Nephron (organoid): ENCODE results near the gene SLC6A11.

Experiments
- H3K27ac Mint-ChIP-seq, 3 experiments: 2 replicates each; pipeline ENCODE4 v1.8.0; 2020; ENCODE audit warnings: mixed read lengths in 3 of 3, mild to moderate bottlenecking in 2 of 3, moderate library complexity in 1 of 3
- H3K27me3 Mint-ChIP-seq: 2 replicates; pipeline ENCODE4 v1.8.0; 2021; ENCODE audit warnings: low read depth, mild to moderate bottlenecking, moderate library complexity, mixed read lengths
- H3K36me3 Mint-ChIP-seq: 2 replicates; pipeline ENCODE4 v1.8.0; 2020; ENCODE audit warnings: low read depth, mixed read lengths
- H3K4me1 Mint-ChIP-seq: 2 replicates; pipeline ENCODE4 v1.8.0; 2020; ENCODE audit warnings: mixed read lengths
- H3K4me3 Mint-ChIP-seq, 3 experiments: 2 replicates each; pipeline ENCODE4 v1.8.0; 2020; ENCODE audit warnings: mild to moderate bottlenecking in 3 of 3, mixed read lengths in 3 of 3, moderate library complexity in 2 of 3
- H3K9me3 Mint-ChIP-seq: 2 replicates; pipeline ENCODE4 v1.8.0; 2020; ENCODE audit warnings: mixed read lengths
- TF ChIP-seq, protein P1 (sequence below), 3 experiments: fragments of 200-600 bp; sonication (generic); IDR thresholded peaks; one replicate each; pipeline ENCODE4 v1.5.0; 2021; ENCODE audit warnings: antibody characterized with exemption in 3 of 3; ENCODE audit not compliant: unreplicated experiment in 3 of 3

The SLC6A11 gene

DNA sequence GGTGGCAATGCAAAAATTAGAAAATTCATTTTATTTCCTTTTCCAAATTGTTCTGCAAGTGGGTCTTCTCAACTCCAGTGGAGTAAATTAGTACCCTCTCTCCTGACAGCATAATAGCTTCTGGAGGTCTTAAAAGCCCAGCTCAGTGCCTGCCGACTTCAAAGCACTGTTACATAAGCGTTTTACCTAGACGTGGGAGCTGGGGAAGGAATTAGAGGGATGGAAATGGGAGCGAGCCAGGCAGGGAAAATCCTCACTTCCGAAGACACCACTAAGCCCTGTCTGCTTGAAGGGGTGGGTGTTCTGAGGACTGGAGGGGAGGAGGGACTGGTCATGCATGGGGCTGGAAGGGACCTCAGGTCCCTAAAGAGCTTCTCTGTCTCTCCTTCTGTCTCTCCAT lies 99.3 kb downstream of the SLC6A11 start:
- H3K4me1 Mint-ChIP-seq = no peaks in the 10 kb centered on the region
- peaks cover 57% of the 10 kb centered on the region for H3K27me3 Mint-ChIP-seq
- H3K4me3 Mint-ChIP-seq = no peak overlapping the region
- no peaks in the 10 kb centered on the region for H3K9me3 Mint-ChIP-seq
- TF ChIP-seq, protein P1, sequence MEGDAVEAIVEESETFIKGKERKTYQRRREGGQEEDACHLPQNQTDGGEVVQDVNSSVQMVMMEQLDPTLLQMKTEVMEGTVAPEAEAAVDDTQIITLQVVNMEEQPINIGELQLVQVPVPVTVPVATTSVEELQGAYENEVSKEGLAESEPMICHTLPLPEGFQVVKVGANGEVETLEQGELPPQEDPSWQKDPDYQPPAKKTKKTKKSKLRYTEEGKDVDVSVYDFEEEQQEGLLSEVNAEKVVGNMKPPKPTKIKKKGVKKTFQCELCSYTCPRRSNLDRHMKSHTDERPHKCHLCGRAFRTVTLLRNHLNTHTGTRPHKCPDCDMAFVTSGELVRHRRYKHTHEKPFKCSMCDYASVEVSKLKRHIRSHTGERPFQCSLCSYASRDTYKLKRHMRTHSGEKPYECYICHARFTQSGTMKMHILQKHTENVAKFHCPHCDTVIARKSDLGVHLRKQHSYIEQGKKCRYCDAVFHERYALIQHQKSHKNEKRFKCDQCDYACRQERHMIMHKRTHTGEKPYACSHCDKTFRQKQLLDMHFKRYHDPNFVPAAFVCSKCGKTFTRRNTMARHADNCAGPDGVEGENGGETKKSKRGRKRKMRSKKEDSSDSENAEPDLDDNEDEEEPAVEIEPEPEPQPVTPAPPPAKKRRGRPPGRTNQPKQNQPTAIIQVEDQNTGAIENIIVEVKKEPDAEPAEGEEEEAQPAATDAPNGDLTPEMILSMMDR (IDR thresholded peaks at IDR 0.05; ENCODE audit: unreplicated experiment in 3 of 3) = no peak
- no peaks in the 10 kb centered on the region for H3K36me3 Mint-ChIP-seq
- no peak overlapping the region for H3K27ac Mint-ChIP-seq

GRCh38 chr3:10917176-10917575 lies 101.1 kb downstream of the SLC6A11 start:
- Mint-ChIP-seq H3K27ac (no peak overlapping the region), H3K9me3 (peaks cover 3% of the 10 kb centered on the region), H3K27me3 (peaks cover 59% of the 10 kb centered on the region), H3K36me3 (no peaks in the 10 kb centered on the region), H3K4me1 (no peaks in the 10 kb centered on the region), H3K4me3 (no peak overlapping the region)
- TF ChIP-seq, protein P1 (IDR thresholded peaks at IDR 0.05; ENCODE audit: unreplicated experiment in 3 of 3) = no peak

DNA sequence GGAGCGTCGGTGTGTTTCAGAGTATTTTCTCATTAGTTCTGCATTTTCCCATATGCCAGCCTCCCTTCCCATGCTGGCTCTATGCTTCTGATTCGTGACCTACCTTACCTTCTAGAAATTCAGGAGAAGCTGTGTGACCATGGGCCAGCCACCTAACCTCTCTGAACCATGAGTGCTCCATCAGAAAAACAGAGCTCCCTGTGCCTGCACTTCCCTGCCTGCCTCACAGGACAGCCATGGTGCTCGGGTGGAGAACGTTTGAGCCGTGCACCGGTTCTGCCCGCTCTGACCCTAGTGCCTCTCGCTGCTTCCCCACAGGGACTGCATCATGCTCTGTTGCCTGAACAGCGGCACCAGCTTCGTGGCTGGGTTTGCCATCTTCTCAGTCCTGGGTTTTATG lies 102.0 kb downstream of the SLC6A11 start:
- H3K4me3 Mint-ChIP-seq = no peak overlapping the region
- H3K9me3 Mint-ChIP-seq = peaks cover 3% of the 10 kb centered on the region
- H3K36me3 Mint-ChIP-seq = no peaks in the 10 kb centered on the region
- peaks cover 53% of the 10 kb centered on the region for H3K27me3 Mint-ChIP-seq
- TF ChIP-seq, protein P1 (IDR thresholded peaks at IDR 0.05; ENCODE audit: unreplicated experiment in 3 of 3) = no peak
- no peaks in the 10 kb centered on the region for H3K4me1 Mint-ChIP-seq
- no peak overlapping the region for H3K27ac Mint-ChIP-seq

- Mint-ChIP-seq H3K27me3 (peaks cover 60% of the 10 kb centered on the region), H3K4me3 (no peak overlapping the region), H3K4me1 (no peaks in the 10 kb centered on the region), H3K27ac (no peak overlapping the region), H3K36me3 (no peaks in the 10 kb centered on the region), H3K9me3 (peaks cover 6% of the 10 kb centered on the region)
- TF ChIP-seq, protein P1 (IDR thresholded peaks at IDR 0.05; ENCODE audit: unreplicated experiment in 3 of 3) = no peak
Measured at GRCh38 chr3:10919636-10920035, 103.6 kb downstream of the SLC6A11 start.

DNA sequence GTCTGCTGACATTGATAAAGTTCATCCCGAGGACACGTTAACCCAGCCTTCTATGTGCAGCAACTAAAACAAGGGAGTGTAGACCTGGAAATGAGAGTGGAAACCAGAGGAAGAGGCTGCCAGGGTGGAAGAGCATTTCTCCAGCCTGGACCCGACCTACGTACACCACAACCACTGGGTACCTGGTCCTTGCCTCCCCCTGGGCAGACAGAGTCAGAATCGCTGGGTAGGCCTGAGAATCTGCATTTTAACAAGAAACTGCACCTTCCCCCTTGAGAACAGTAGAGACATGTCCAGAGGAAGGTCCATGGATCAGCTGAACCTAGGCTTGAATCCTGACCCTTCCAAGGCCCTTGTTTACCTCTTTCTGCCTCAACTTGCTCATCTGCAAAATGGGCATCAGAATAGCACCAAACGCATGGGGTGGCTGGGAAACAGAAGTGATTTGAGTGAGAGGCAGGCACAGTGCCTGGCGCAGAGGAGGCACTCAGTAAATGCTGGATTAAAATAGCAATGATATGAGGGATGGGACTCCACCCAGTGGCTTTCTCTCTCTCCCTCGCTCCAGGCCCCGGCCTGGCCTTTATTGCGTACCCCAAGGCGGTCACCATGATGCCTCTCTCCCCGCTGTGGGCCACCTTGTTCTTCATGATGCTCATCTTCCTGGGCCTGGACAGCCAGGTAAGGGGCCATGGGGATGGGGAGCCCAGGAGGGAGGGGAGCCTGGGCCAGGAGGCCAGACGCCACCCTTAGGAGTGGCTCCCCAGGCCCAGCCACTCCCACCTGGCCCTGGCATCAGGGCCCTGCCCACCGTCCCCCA lies 109.6 kb downstream of the SLC6A11 start:
- no peaks in the 10 kb centered on the region for H3K36me3 Mint-ChIP-seq

More for the DNA sequence above, 109.6 kb downstream of the SLC6A11 start:
- TF ChIP-seq, protein P1 (IDR thresholded peaks at IDR 0.05; ENCODE audit: unreplicated experiment in 3 of 3) = no peak
- Mint-ChIP-seq H3K4me1 (peaks cover 4% of the 10 kb centered on the region), H3K27me3 (peaks cover 38% of the 10 kb centered on the region), H3K27ac (no peak overlapping the region), H3K9me3 (peaks cover 8% of the 10 kb centered on the region), H3K4me3 (no peak overlapping the region)
